Epithelial cell of alveolus of lung (primary cell): ENCODE measurements around the gene SLC29A1. TPM values are rescaled to one million over a fixed set of nuclear protein-coding genes. Genes with fewer than 3 reads are reported as not detected.

ENCODE experiments used
- total RNA-seq: library from RNA; depleted of rRNA; stranded (reverse); fragments of >200 nt; gene quantifications from 2 replicates; pipeline ENCODE4 v1.2.1, GENCODE V29; 2015

Gene SLC29A1
- total RNA-seq: 20.0 and 33.6 TPM in 2 replicates

DNA sequence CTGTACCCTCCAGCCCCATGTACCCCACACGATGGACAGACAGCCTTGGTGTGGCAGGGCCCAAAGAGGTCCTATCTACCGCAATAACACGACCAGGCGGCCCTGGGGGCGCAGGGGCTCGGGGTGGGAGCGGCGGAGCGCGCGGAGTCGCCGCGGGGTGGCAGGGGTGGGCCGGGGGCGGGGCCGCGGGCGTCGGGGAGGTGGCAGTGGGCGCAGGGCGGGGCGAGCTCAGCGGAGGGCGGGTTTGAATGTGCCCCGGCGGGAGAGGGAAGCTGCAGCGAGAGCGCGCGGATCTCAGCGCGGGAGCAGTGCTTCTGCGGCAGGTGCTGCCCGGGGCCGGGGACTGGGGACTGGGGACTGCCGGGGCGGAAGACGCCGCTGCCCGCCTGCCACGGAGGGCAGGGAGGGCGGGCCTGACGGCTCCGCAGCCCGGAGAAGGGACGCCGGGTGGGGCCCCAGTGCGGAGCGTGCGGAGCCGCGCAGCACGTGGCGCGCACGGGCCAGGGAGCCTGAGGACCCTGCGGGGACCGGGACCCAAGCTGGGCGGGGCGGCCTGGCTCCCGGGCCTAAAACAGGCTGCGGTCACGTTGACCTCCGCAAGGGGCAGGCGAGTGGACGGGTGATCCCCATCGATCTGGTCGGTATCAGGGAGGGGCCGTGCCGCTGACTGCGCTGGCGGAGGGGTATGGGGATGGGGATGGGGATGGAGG is at the start of gene SLC29A1:
TSS of gene SLC29A1 (plus strand) at position 277 of the 710 bp plus-strand sequence. CDS start 3,719 bp downstream, outside the sequence.

DNA sequence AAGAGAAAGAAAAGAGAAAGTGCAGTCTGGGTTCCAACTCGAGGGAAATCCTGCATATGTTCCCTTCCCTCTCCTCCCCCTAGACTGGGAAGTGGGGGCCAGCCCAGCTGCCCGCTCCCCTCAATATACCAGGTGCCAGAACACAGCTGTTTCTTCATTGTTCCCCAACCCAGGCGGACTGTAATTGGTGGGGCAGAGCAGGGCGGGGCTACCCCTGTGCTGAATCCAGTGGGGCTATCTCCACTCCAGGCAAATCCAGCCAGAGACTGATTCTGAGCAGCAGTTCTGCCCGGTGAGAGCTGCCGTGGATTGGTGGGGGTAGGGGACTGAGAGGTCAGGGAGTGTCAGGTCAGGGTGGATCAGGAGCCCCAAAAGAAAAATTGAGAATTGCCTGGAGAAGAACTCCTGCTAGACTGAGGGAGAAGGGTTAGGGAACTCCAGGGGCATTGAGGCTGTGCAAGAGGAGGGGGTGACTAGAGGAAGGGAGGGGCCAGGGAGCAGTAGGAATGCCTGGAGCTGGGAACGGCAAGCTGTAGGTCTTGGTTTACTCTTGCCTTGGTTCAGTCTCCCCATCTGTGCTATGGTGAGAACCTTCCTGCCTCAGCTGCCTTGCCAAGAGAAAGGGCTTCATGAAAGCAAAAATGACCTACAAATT is 6.6 kb upstream of the SLC29A1 start, which contains the start of gene MYMX:
TSS of gene MYMX (plus strand) at position 250 of the 655 bp plus-strand sequence. CDS start 546 bp downstream, outside the sequence.

DNA sequence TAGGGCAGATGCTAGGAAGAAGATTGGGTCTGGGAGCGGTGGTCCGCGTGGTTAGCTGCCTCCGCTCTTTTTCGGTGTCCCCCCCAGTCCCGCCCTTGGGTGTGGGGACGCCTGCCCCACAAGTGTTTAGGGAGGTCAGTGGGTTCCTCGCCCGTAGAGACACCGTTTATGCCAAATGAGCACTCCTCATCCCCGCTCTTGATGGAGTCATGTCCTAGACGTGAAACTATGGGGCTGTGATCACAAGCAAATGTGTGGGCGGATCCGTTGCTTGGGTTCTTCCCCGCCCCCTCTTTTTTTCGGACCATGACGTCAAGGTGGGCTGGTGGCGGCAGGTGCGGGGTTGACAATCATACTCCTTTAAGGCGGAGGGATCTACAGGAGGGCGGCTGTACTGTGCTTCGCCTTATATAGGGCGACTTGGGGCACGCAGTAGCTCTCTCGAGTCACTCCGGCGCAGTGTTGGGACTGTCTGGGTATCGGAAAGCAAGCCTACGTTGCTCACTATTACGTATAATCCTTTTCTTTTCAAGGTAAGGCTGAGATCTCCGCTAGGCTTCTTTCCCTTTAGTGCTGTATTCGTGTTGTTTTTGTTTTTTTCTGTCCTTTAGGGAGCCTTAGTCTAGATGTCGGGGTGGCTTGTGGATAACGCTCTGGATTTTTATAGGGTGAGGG is 23.4 kb downstream of the SLC29A1 start, which contains the start of gene HSP90AB1:
TSS of gene HSP90AB1 (plus strand) at position 439 of the 675 bp plus-strand sequence. CDS start 1,529 bp downstream, outside the sequence.

DNA sequence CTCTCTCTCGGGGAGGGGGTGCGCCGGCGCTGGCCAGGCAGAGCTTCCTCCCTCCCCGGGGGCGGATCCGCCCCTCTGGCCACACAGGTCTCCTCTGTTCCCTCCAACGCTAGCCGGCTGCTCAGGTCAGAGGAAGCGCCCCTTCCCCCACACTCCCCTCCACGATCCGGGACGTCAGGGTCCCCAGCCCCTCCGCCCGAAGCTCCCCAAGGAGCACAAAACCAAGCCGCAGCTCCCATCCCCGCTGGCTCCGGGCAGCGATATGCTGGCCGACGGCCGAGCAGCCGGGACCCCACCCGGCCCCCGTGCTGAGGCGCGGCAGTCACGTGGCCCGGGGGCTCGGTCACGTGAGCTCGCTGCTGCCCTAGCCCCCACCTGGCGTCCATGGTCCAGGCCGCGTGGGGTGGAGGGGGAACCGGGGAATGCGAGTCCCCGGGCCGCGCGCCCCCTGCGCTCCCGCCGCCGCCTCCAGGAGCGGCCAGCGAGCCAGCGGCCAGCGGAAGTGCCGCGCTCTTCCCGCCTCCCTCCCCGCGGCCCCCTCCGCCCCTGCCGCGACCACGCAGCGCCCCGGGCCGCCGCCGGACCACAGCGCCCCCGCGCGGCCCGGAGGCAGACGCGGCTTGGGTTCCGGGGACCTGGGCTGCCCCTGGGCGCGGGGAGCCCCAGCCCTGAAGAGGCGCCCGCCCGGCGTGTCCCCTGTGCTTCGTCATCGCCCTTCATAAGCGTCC is 33.8 kb downstream of the SLC29A1 start, which contains the start of gene SLC35B2:
TSS of gene SLC35B2 (minus strand) at position 504 of the 728 bp plus-strand sequence. CDS start at position 386, 118 bp downstream.

DNA sequence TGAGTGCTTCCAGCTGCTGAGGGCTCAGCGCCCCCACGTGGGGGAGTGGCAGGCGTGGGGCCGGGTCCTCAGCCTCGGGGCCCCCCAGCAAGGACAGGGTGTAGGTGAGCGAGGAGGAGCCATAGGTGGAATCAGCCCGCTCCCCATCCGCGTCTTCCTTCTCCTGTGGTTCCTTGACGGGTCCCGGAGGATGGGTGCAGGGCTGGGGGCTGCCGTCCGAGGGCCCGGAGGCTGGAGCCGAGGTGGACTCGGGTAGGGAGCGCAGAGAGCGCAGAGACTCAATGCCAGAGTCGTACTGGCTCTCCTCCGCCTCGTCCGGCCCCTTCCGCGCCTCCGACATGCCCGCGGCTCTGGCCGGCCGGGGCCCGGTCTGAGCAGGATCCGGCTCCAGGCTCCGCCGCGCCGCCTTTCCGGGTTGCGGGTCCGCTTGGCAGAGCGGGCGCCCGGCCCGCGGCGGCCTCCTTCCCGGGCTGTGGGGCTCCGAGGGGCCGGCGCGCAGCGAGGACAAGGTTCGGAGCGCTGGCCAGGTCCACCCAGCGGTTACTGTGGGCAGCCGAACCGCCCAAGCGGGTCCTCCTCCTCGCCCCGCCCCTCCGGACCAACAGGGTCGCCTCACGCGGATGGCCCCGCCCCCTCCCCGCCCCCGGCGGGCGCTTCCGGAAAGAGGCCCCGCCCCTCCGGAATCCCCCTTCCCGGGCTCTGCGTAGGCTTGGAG is 41.8 kb downstream of the SLC29A1 start, which contains the start of gene NFKBIE:
TSS of gene NFKBIE (minus strand) at position 545 of the 715 bp plus-strand sequence. CDS start at position 340, 205 bp downstream.

DNA sequence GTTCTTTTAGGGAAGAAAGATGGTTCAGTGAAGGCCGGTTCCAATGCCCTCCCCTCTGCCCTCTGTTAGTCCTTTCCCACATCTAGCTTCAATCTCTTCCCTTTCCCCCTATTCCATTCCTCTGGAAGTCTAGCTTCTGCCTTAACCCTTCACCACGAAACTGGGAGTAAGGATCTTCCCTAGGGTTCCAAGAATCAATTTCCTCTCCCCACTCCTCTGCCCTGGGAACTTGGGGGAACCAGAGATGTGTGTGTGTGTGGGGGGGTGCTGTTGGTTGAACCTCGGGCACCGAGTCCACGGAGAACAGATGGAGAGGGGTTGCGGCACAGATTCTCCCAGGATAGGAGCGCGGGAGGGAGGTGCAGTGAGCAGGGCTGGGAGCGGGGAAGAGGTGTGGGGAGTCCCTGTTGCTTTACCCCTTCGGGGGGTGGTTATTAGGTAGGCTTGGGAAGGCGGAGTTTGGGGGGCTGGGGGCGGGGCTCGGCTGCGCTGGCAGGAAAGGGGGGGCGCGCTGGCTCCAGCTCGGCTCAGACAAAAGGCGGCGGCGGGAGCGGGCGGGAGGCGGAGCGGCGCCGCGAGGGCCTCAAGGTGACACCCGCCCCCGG is 46.6 kb downstream of the SLC29A1 start, which contains the start of gene TMEM151B:
TSS of gene TMEM151B (plus strand) at position 530 of the 605 bp plus-strand sequence. CDS start 293 bp downstream, outside the sequence.

Other genes starting within 250 kb of the SLC29A1 start
- 43.1 and 69.8 TPM in 2 replicates for gene MRPL14, start 96.1 kb upstream of the SLC29A1 start, total RNA-seq
- gene TMEM63B, start 96.0 kb upstream of the SLC29A1 start, total RNA-seq: 22.8 and 27.7 TPM in 2 replicates
- not detected in 2 replicates for gene CAPN11, start 64.8 kb upstream of the SLC29A1 start, total RNA-seq
- 2.0 TPM in 1 of 2 replicates, not detected in the other for gene MYMX, start 6.7 kb upstream of the SLC29A1 start, total RNA-seq
- gene HSP90AB1, start 23.5 kb downstream of the SLC29A1 start, total RNA-seq: 797 and 817 TPM in 2 replicates
- gene SLC35B2, start 33.9 kb downstream of the SLC29A1 start, total RNA-seq: 82.9 and 95.5 TPM in 2 replicates
- gene NFKBIE, start 42.0 kb downstream of the SLC29A1 start, total RNA-seq: 12.7 and 25.2 TPM in 2 replicates
- not detected in 2 replicates for gene TMEM151B, start 46.9 kb downstream of the SLC29A1 start, total RNA-seq
- gene AARS2, start 89.8 kb downstream of the SLC29A1 start, total RNA-seq: 13.3 and 17.7 TPM in 2 replicates
- gene SPATS1, start 119.1 kb downstream of the SLC29A1 start, total RNA-seq: not detected in 2 replicates
- 16.8 and 20.0 TPM in 2 replicates for gene CDC5L, start 164.1 kb downstream of the SLC29A1 start, total RNA-seq